GM18519 (cell line): ENCODE results near the gene RBP3.

Source experiments
- ATAC-seq: cut with Tn5 transposase; IDR thresholded peaks from one replicate; pipeline ENCODE4 v1.9.1; 2021; ENCODE audit warnings: mild to moderate bottlenecking, moderate library complexity; ENCODE audit not compliant: unreplicated experiment, low FRiP score

Gene RBP3

DNA sequence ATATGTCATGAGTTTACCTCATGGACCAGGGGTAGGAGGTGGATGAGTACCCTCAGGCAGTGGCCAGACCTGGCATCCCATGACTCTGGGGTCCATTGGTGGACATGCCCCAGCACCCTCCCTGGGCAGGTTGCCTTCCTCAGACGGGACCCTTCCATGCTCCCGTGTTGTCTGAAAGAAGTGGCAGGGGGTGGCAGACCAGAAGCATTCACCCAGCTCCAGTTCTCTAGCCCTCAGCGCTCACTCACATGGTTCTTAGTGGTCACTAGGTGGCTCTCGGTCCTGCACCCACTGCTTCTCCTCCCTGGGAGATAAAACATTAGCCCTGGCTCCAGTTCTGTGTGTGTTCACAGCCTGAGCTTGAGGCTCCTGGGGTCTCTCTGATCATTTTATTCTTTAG lies 6.0 kb downstream of the RBP3 start:
- ATAC-seq, result no peak

DNA sequence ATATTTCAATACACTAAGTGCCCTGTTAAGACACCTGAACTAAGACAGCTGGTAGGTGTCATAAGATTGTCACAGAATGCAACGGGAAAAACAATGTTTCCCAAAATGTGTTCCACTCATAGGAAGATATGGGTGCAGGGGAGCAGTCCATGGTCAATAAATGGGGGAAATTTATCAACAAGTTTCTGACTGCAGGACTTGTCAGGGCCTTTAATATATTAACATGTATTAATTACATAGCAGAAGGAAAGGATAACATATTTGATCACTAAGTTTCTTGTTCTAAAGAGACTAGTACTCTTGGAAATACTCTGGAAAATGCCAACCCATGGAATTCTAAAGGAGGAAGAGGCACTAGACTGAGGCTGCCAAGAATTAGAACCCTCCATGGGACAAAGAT lies 6.7 kb downstream of the RBP3 start:
- no peak for ATAC-seq

DNA sequence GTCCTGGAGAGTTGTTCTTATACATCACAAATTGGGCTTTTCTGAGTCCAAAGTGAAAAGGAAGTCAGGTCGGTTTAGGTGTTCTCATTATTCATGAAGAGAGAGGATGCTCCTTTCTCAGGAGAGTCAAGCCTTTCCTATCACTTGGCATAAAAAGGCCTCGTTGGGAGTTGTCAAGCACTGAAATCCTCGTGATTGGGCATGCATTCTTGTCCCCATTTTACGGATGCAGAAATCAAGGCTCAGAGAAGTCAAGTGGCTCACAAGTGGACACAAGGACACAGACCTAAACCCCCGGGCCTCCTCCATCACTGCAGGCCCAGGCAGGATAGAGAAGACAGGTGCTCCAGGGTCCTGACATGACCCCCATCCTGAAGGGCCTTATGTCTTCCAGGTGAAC lies 8.5 kb downstream of the RBP3 start:
- ATAC-seq, result no peak

DNA sequence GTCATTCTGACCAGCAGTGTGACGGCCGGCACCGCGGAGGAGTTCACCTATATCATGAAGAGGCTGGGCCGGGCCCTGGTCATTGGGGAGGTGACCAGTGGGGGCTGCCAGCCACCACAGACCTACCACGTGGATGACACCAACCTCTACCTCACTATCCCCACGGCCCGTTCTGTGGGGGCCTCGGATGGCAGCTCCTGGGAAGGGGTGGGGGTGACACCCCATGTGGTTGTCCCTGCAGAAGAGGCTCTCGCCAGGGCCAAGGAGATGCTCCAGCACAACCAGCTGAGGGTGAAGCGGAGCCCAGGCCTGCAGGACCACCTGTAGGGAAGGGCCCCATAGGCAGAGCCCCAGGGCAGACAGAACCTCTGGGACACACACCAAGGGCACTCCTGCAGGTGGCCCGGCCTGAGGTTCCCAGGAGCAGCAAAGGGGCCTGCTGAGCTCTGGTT lies 9.0 kb downstream of the RBP3 start:
- no peak for ATAC-seq

DNA sequence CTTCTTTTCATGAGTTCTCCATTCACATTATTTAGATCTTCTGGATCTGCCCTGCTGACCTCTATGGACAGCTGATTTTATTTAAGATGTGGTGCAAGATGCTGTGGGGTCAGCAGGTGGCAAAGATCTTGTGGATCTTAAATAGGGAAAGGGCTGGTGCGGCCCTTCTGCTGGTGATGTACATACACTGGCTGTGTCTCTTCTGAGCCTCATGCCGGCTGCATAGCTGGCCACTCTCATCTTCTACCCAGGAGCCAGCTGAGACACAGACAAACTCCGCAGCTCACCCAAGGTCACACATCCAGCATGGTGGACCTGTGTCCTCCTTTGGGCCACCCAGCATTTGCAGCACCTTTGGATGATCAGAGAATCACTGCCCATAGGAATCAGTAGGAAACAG lies 9.7 kb downstream of the RBP3 start:
- ATAC-seq, result no peak

DNA sequence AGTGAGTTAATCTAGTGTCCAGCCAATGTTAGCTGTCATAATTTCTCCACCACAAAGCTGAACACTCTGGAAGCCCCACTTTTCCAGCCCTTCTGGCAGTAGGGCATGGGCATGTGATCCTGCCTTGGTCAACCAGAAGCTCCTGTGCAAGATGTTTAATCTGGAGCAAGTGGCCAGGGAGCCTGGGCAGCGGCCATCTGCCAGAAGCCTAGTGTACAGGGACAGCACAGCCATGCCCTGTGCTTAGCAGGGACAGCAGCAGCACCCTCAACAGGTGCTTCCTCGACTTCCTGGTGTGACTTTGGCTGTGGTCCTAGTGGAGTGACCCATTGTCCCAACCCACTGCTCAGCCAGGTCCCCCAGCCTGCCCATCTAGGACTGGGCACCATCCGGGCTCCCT lies 10.3 kb downstream of the RBP3 start:
- ATAC-seq, result no peak

DNA sequence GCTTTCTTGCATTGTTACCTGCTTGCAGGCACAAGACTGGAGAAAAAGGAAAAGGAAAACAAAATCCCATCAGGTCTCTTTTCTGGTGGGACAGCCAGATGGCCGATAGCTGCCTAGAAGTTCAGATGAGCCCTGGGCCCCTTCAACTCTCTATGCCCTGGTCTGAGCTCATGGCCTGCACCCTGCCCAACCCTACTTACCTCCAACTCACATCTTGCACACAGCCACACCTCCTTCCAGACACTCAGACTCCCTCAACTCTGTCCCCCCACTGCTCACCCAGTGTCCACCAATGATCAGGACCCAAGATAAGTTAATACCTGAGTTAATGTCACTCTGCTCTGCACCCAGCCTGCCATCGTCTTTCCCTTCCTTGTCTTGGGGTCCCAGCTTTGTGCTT lies 10.9 kb downstream of the RBP3 start:
- no peak for ATAC-seq

DNA sequence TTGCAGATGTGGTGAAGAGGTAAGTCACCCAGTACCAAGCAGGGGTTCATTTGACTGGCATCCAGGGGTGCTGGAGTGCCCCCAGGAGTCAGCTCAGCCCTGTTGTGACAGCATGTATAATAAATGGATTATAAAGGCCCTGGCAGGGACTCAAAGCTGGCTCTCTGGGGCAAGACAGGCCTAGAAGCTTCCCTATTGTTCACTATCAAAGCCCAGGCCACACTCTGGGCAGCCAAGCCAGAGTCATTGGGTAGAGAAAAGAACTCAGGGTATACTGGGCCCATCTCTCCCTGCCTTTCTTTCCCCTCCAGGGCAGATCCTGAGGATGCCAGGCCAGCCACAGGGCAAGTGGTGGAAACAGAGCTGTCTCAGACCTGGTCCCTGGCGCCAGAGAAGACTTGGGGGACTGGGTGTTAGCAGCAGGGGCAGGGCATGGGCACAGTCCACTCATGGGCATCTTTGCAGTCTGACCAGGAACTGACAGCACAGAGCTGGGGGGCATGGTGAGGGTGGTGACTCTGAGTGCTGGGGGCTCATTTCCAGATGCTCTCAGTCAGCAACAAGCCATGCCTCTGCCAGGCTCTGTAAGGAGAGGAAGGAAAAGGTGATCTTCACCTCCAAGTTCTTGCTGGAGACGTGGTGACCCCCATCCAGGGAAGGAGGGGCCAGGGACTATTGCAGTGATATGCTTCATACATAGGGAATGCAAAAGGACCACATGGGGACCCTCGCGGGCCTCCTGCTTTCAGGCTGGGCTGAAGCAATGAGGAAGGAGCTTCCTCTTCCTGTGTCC lies 11.7 kb downstream of the RBP3 start:
- no peak for ATAC-seq

DNA sequence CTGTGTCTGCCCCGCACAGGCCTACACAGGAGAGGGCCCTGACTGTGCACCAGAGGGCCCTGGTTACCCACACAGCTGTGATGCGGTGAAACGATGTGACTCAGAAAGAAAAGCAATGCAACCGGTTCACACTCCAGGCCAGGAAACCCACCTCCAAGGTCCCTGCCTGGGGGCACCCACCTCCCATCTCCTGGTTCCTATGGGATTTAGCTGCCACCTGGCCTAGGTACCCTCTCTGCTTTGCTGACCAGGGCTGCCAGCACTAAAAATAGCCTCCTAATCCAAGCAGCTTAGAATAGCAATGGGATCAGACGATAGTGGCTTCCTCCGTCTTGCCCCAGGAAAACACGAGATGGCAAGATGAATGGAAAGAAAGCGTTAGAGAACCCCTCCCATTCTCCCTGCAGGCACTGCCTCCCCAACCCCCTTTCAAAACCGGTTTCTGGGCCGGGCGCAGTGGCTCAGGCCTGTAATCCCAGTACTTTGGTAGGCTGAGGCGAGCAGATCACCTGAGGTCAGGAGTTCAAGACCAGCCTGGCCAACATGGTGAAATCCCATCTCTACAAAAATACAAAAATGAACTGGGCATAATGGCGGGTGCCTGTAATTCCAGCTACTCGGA lies 12.4 kb downstream of the RBP3 start:
- ATAC-seq, result no peak

DNA sequence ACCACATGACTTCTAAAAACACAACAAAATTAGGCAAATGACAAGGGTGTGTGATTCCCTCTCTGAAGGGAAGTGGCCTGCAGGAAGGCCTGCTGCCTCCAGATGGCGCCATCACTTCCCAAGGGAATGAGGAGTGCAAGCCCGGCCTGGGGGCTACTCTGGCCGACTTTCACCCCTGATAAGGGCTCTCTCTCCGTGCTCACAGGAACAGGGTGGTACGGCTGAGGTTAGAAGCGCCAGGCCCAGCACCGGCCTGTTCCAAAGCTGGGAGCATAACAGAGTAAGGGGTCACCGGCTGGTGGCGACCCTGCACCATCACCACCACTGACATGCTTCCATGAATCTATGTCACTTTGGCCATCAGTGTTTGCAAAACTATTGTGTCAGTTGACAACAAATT lies 13.1 kb downstream of the RBP3 start:
- no peak for ATAC-seq

DNA sequence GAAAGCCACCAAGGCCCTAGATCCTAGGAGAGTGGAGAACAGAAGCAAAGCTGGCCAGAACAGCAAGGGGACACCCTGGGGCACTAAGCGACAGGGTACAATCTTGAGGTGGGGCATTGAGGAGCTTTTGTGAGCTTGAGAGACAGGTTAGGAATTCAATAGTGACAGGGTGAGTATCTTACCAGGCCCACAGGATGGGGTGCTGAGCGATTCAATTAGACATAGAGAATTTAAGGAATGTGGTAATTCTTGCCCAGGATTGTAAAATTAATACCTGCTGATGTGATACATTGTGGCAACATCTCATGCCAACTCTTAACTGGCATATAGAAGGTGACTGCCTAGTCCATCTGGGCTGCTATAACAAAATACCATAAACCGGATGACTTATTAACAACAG lies 14.0 kb downstream of the RBP3 start:
- ATAC-seq, result no peak

DNA sequence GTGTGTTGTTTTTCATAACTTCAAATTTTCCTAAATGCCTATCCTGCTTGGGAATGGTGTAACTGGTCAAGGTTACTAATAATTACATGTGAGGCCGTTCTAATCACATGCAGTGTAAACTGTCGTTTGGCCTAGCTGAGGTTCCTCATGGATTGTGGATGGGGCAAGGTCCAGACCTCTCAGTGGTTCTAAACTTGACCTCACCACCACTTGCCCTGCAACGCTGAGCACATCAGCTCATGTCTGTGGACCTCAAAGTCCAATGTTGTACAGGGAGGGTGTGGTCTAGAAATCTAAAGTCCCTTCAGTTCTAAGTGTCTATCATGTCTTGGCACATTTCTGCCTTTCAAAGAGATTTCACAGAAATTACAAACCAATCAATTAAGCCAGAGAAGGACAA lies 15.6 kb downstream of the RBP3 start:
- ATAC-seq, result no peak

DNA sequence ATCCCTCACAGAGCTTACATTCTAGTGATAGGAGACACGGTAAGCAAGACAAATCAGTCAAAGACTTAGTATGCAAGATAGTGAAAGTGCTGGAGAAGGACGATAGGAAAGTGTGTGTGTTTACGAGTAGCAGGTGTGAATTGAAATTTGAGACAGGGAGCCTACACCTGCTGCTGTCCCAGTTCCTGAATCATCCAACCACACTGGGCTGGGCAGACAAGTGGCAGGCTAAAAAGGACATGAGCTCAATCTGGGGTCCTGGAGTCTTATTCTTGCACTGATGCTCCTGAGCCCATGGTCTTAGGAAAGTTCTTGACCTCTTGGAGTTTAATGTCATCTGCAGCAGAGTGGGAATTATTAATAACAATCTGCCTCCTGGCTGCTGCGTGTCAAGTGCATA lies 16.2 kb downstream of the RBP3 start:
- no peak for ATAC-seq

DNA sequence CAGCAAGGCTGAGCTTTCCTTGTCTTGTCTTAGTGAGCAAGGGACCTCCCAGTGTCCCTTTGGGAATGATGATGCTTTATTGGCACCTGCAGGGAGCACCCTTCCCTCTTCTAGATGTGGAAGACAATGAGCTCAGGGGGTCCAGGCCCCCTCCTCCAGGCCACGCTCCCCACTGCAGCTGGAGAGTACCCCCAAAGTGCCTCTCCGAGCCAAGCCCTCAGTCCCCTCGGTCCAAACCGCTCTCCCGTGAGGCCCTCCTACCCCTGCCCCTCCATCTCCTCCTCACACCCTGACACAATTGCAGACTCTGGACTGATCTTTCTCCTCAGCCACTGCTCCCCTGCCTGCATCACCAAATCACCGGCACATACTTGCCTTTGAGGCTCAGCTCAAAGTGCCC lies 16.7 kb downstream of the RBP3 start:
- no peak for ATAC-seq

DNA sequence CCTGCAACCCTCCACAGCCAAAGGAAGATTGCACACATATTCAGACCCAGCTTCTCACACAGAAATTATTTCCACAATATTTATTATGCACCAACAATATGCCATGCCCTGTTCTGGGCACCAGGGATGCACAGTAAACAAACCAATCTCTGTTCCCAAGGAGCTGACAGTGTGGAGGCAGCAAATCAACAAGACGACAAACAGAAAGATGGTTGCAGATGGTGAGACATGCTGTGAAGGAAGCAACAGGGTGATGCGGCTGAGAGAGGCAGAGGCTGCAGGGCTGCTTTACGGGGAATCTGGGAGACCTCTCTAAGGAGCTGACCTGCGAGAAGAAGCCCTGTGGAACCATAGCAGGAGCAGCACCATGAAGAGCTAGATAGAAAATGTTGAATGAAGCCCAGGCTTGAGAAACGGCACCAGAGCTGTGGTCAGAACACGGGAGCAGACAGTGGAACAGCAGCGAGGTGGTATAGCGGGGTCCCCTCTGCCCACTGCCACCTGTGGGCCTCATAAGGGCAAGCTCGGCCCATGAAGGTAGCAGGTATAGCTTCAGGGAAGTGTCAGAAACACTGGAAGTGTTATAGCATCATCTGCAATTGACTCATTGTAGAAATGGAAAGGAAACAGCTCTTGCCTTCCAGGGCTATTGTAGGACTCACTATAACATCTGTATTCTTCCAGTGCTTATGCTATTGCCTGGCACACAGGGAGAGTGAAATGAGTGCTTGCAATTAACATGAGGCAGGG lies 17.4 kb downstream of the RBP3 start:
- no peak for ATAC-seq

DNA sequence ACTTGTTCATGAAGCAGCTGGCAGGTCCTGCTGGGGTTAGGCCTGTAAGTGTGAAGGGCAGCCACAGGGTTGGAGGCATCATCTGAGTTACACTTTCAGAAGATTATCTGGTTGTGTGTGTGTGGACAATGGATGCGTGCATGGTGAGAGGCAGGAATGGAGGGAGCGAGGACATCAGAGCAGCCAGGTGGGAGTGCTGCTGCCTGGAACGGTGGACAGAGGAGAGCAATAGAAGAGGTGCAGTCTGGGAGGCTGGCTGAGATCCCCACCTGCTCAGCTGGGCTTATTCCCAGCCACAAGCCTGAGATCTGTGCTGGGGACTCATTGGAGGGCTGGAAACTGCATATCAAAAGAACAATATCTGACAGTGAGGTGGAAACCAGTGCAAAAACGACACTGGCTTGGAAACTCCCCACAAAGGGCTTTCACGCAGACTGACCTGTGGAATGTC lies 18.0 kb downstream of the RBP3 start:
- ATAC-seq, result no peak

DNA sequence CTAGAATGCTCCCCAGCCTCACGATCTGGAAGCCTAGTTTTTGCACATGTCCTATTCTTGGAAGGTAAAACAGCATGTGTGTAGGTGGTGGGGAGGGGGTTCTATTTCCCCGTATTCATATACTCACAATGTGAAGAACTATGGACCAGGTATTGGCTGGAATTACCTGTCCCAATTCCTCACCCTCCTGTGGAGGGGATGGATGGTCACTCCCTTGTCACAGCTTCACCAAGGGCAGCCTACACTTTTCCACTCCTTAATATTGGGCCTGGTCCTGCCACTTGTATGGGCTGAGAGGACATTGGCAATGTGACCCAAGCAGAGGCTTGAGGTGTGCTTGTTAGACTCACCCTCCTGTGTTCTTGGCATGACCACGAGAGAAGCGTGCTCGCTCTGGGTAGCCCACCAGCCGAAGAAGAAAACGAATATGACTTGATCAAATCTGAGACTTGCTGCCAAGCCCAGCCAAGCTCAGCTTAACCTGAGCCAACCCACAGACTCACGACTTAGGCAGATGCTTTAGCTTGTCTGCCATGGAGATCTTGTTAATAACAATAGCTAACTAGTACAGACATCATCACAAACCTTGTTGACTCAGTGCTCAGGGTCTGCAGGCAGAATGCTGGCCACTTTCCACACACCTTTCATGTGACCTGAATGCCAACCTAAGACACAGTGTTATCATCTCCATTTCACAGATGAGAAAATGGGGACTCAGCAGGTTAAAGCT lies 18.7 kb downstream of the RBP3 start:
- no peak for ATAC-seq

DNA sequence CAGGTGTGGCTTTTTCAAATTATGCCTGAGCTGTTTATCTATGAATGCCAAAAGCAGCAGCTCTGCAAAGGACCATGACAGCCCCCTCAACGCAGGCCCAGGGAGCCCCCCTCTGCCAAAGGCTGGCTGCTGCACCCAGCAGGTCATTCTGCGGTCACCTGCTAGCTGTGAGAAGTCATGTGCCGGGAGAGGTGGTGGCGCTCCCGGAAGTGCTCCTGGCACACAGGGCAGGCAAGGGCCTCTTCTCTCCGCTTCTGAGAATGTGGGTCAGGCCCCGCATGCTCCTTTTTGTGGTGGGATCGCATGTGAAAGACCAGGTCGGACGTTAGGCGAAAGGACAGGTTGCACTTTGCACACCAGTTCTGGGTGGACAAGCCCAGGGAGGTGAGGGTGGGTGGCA lies 19.5 kb downstream of the RBP3 start:
- no peak for ATAC-seq

DNA sequence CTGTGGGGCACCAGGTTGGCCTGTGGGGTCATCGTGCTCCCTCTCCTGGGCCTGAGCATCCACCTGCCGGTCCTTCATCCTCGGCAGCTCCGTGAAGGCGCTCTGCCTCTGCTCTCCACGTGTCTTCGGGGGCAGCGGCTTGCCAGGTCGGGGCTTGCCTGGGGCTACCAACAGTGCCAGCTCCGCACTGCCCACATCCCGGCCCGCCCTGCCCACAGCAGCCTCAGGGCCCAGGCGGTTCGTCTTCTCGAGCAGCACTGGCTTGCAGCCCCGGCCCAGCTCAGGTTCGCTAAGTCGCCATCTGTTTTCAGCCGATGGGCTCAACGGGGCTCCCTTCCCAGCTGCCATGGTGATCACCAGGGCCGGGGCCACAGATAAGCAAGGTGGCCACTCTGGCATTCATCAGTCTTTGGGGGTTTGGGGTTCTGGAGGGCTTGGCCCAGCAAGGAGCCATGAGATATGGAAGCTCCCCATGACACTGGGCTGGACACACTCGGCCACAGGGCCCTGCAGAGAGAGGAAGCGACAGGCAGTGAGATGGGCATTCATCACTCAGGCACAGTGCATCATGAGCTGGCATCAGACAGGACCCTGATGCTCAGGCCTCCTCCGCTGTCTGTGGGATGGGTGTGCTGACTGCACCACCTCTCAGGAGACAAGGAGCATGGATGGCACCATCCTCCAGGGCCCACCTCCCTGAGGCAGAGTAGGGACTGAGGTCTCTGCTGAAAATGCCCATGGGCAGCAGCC lies 20.4 kb downstream of the RBP3 start:
- no peak for ATAC-seq

DNA sequence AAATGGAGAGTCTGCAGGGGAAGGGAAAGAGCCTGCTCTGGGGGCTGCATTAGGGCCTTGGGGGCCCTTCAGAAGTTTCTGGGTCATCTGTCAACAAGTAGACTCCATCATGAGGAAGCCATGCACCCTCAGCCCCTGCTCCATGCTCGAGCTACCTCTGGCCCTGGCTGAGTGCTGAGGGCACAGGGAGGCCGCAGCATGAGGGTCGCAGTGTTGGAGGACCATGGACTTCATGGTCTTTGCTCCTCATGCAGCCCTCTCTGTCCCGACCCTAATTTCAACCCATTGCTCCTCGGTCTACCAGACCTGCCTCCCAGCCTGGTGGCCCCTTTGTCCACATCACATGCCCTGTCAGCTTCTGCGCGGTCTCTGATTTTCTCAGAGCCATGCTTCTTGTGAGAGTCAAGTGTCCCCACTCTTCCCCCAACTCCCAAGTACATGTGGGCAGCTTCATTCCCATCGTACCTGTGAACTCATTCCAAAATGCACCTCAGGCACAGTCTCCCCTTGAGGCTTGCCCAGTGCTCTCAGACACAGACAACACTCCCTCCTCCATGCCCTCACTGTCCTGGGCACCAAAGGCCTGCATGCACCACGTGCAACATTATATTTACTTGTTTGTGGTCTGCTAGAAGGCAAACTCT lies 21.2 kb downstream of the RBP3 start:
- no peak for ATAC-seq
